ENCODE data around the gene PTPRM. TPM values are rescaled to one million over a fixed set of nuclear protein-coding genes. Genes with fewer than 3 reads are reported as not detected.

The PTPRM gene
- polyA plus RNA-seq, 3 donors = 0.04 to 2.1 (median 0.66) TPM

GRCh38 chr18:7720395-7720794, 153.3 kb downstream of the PTPRM start:
- no peaks in the 10 kb centered on the region for H3K36me3 Mint-ChIP-seq
- H3K27me3 Mint-ChIP-seq (ENCODE audit: low read depth in 3 of 3) = peaks cover 2 to 4% (median 3%) of the 10 kb centered on the region in 3 donors
- no peak overlapping the region for H3K27ac Mint-ChIP-seq
- Histone ChIP-seq H3K79me2 (ENCODE audit: insufficient read depth, low read length) (no peaks in the 10 kb centered on the region), H3K27me3 (ENCODE audit: control insufficient read depth in 2 of 2, insufficient read depth in 2 of 2, low read length in 2 of 2) (no peaks in the 10 kb centered on the region), H3K4me3 (replicated peaks in 1 of 3; ENCODE audit: low read depth in 2 of 3, low read length in 3 of 3) (no peak overlapping the region), H3K36me3 (replicated peaks in 1 of 2; ENCODE audit: control insufficient read depth in 1 of 2, insufficient read depth in 2 of 2, low read length in 2 of 2) (no peaks in the 10 kb centered on the region), H3K9me3 (replicated peaks in 1 of 2; ENCODE audit: control insufficient read depth in 1 of 2, insufficient read depth in 1 of 2, low read length in 2 of 2) (peaks cover 12% of the 10 kb centered on the region in 2 donors), H3K27ac (ENCODE audit: low read depth in 1 of 2, low read length in 2 of 2) (no peak overlapping the region), H3K4me1 (ENCODE audit: control insufficient read depth in 1 of 2, insufficient read depth in 2 of 2, low read length in 2 of 2) (no peaks in the 10 kb centered on the region), H2AFZ (ENCODE audit: insufficient read depth, low read depth, low read length, poor library complexity, severe bottlenecking) (no peak overlapping the region), H3K9ac (ENCODE audit: insufficient read depth, low read length, poor library complexity, severe bottlenecking) (no peak overlapping the region), H3K4me2 (replicated peaks; ENCODE audit: extremely low read depth, low read length, poor library complexity, severe bottlenecking) (no peak overlapping the region), H4K20me1 (ENCODE audit: insufficient read depth, low read length) (no peaks in the 10 kb centered on the region)
- H3K4me1 Mint-ChIP-seq = no peaks in the 10 kb centered on the region
- intact Hi-C loops (cut with micrococcal nuclease) = no loop called here
- WGBS (ENCODE audit: insufficient coverage) = no CpG with 5 or more reads among the region's 1 CpG
- no peak overlapping the region for H3K4me3 Mint-ChIP-seq
- H3K9me3 Mint-ChIP-seq = peaks cover 3 to 19% (median 11%) of the 10 kb centered on the region in 7 donors
- DNase-seq = no peak
- TF ChIP-seq CTCF (IDR thresholded peaks at IDR 0.05) = no peak

DNA sequence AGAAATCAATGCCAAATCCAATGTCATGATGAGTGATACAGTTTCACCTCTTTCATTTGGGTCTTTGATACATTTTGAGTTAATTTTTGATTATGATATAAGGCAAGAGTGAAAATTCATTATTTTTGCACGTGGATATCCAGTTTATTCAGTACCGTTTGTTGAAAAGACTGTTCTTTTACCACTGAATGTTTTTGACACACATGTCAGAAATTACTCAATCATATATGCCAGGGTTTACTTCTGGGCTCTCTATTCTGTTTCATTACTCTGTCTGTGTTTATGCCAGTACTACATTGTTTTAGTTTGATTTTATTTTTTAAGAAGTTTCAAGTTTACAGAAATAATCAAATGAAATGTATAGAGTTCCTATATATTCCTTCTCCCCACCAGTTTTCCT, 154.4 kb downstream of the PTPRM start:
- Histone ChIP-seq H4K20me1 (ENCODE audit: insufficient read depth, low read length) (no peaks in the 10 kb centered on the region), H3K9ac (ENCODE audit: insufficient read depth, low read length, poor library complexity, severe bottlenecking) (no peak overlapping the region), H3K4me1 (ENCODE audit: control insufficient read depth in 1 of 2, insufficient read depth in 2 of 2, low read length in 2 of 2) (no peaks in the 10 kb centered on the region), H3K27me3 (ENCODE audit: control insufficient read depth in 2 of 2, insufficient read depth in 2 of 2, low read length in 2 of 2) (no peaks in the 10 kb centered on the region), H3K4me2 (replicated peaks; ENCODE audit: extremely low read depth, low read length, poor library complexity, severe bottlenecking) (no peak overlapping the region), H3K4me3 (replicated peaks in 1 of 3; ENCODE audit: low read depth in 2 of 3, low read length in 3 of 3) (no peak overlapping the region), H3K27ac (ENCODE audit: low read depth in 1 of 2, low read length in 2 of 2) (no peak overlapping the region), H2AFZ (ENCODE audit: insufficient read depth, low read depth, low read length, poor library complexity, severe bottlenecking) (no peak overlapping the region), H3K36me3 (replicated peaks in 1 of 2; ENCODE audit: control insufficient read depth in 1 of 2, insufficient read depth in 2 of 2, low read length in 2 of 2) (no peaks in the 10 kb centered on the region), H3K79me2 (ENCODE audit: insufficient read depth, low read length) (no peaks in the 10 kb centered on the region), H3K9me3 (replicated peaks in 1 of 2; ENCODE audit: control insufficient read depth in 1 of 2, insufficient read depth in 1 of 2, low read length in 2 of 2) (peaks cover 12 to 17% of the 10 kb centered on the region in 2 donors)
- no peak overlapping the region for H3K4me3 Mint-ChIP-seq
- no peak overlapping the region for H3K27ac Mint-ChIP-seq
- peaks cover 3 to 18% (median 11%) of the 10 kb centered on the region in 7 donors for H3K9me3 Mint-ChIP-seq
- H3K36me3 Mint-ChIP-seq = no peaks in the 10 kb centered on the region
- H3K27me3 Mint-ChIP-seq (ENCODE audit: low read depth in 3 of 3) = peaks cover 2 to 4% (median 3%) of the 10 kb centered on the region in 3 donors
- H3K4me1 Mint-ChIP-seq = no peaks in the 10 kb centered on the region
- TF ChIP-seq CTCF (IDR thresholded peaks at IDR 0.05) = no peak
- no peak for DNase-seq
- intact Hi-C loops (cut with micrococcal nuclease) = no loop called here
- WGBS (ENCODE audit: insufficient coverage) = no CpG with 5 or more reads among the region's 2 CpGs
